ENCODE results near the gene CNTN1.
A peak's percentile ranks its signal among the peaks of the same experiment; 100 is the strongest.

The CNTN1 gene

DNA sequence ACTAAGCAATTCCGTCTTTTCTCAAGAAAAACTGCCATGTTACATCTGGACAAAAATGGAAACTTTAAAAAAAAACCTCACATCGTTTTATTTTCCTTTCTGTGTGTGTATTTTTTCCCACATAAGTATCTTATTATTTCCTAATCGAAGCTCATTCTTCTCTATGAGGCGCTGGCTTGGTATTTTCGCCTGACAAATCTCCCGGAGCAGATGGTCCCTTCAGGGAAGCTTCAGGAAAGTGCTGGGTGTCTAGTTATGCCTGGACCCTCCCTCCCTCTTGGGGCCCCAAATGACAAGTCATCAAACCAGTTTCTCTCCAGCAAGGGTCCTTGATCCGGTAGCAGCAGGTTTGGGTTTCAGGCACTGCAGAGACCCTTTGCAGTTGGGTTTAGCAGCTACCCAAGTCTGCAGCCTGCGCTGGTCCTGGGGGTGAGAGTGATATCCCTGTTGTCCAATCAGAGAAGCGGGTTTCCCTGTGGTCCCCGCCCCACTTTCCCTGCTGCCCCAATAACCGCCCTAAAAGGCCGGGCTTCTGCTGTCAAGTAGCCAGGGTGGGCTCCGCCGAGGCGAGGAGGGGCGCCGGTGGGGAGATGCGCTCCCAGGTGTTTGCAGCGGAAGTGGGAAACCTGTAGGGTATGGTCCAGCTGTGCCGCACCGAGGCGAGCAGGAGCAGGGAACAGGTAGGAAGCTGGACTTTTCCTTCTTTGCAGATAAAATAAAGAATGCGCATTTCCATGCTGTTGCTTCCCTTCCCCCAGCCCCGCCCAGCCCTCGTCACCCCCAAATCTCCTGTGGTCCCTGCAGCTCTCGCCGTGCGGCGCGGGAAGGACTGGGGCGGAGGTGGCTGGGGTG is at the start of gene CNTN1:
Gene CNTN1, plus strand, starts transcription at position 527 of the 852 bp plus-strand sequence.
- DNase-seq, result peak; percentile 95

DNA sequence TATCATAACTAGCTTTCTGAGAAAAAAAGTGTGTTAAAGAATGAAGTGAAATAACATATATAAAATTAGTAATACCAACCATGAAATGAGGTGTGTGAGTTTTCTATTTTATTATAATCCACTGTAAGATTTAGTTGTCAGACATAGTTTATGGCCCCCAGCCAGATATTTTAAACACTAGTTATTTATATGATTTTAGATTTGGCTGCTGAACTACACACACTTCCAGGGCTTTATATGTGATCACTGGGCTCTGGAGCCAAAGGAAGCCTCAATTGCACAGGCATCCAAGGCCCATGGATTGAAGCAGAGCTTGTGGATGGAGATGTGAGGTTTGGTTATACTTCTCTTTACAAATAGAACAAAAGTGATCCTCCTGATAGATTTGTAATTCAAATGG is 48.7 kb upstream of the CNTN1 start:
- DNase-seq, result no peak

DNA sequence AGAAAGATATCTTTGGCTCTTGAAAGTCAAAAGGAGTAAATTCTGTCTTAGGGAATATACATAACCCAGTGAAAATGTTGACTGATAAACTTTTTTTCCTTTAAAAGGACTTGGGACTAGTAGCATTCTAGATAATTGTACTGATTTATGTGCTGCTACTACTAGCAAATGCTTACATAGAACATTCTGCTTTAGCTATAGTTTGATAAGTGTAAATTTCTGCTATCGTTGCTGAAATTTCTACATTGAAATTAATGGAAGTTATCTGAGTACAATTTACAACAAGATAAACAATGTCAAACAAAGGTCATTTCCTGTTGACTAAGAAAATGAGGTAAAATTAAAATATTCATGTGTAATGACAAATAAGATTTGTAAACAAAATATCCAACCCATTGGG is 48.3 kb upstream of the CNTN1 start:
- DNase-seq, result no peak

DNA sequence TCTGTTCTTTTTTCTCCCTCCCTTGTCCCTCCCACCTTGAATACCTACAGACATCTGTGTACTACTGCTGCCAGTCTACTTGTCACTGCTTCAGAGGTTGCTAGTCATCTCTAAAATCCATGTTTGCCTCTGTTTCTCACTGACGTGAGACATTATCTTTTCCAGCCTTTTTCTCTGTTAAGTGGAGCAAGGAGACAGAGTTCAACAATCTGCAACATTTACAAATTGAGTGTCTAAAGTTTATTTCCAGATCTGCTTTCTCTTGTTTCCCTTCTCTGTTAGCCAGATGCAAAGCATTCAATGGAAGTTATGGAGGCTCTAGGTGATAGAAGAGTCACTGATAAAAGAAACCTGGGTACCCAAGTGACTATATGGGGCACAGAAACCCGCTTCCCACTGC is 47.5 kb upstream of the CNTN1 start:
- DNase-seq, result no peak

DNA sequence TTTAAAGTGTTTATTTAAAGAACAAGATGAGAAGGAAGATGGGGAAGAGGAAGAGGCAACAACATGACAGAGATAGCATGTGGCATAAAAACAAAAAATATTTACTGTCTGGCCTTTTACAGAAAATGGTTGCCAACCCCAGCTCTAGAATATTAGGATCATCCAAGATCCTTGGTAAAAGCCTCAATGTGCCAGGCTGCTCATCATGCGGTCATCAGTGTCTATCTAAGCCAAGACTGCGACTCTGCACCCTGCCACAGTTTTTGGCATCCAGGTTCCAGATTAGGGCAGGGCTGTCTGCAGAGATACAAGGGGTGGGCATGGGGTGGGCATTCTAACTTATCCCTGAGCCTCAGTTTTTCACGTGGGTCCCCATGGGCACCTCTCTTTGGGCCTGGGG is 46.9 kb upstream of the CNTN1 start:
- DNase-seq, result no peak

DNA sequence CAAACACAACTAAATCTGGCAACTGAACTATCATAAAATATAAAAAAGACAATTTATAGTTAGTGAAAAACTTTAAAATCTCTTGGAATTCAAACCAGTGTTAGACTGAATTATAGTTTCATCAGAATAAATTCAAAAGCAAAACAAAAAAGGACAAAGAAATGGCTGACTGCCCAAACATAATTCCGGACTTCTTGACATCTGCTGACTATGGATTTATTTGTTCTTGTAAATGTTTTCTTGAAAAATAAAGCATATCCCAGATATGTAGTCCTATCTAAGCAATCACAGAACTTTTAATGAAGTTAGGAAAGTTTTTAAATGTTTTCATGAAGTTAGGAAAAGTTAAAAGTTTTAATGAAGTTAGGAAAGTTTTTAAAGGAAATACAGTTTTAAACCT is 45.8 kb upstream of the CNTN1 start:
- DNase-seq, result no peak

DNA sequence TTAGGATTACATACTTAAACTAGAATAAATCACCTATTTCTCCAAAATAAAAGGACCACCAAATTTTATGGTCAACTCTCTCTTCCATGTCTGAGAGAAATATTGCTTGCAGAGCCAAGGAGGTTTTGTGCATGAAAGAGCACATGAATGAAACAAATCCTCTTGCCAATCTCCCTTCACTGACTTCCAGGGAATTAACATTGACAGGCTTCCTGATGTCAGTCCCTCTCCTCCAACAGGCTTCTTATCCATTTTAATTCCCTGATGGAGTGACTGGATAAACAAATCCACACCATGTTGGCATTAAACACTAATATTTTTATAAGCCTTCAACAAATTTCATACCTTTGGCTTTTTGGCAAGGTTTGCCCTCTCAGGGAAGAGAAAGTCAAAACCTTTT is 45.3 kb upstream of the CNTN1 start:
- no peak for DNase-seq

DNA sequence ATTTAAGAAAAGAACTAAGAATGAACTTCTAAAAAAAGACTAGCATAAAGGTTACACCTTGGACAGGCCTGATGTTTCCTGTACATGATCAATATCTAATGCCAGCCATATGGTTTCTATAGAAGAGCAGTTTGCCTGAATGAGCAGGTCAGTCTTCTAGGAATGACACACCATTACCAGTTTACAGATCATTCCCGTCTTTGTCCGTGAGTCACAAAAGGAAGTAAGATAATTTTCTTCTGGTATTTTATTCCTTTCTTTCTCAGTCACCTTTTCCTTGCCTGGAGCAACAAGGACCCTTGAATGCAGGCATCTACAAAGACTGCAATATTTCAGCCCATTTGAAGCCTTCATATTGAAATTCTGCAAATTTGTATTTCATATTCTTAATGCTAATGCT is 44.6 kb upstream of the CNTN1 start:
- DNase-seq, result no peak

DNA sequence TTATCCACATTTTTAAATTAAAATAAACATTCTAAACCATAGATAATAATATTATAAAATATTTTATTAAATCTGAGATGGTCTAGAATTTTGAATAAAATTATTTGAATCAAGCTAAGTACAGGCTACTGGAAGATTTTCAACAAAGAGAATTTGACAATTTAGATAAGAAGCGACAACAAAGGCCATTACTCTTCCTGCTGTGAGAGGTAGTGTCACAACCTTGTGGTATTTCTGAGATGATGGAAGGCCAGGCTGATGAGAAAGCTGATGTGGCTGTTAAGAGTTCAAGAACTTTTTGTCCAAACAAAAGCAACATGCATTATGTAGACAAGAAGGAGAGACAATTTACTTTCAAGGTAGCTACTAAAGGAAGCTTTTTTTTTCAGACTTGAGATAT is 43.7 kb upstream of the CNTN1 start:
- DNase-seq, result no peak

DNA sequence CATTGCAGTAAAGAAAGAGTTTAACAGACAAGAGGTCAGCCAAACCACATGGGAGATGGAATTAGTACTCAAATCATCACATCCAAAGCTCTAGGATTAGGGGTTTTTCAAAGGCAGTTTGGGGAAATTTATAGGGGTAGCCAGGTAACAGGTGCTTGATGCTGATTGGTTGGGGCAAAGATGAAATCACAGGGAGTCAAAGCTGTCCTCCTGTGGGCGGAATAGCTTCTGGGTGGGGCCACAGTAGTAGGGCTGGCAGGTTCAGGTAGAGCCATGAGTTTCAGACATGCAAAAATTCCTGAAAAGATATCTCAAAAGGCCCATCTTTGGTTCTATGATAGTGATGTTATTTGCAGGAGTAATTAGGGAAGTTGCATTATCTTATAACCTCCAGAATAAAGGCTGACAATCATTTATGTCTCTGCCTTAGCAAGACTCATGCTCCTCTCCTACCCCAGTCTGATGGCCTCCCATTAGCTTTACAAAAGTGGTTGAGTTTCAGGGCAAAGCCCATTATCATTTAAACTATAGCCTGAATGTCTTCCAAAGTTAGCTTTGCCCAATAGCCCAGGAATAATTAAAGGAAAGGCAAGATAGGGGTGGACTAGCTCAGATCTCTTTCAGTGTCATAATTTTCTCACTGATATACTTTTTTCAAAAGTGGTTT is 42.1 kb upstream of the CNTN1 start:
- no peak for DNase-seq

DNA sequence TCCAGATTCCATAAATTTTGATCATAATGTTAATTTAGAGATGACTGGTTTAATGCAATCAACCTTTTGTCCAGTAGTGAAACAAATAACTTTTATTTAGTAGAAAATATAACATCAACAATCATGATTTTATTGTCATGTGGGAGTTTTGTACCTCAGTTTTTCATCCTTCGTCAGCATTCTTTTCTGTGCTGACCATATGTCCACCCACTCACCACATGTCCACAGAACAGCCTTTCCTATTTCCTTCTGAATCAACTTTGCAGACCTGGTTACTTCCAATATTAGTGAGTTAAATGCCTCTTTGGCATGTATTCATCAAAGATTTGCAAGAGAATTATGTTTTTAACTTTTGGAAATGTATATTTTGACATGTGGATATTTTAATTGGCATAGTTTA is 36.8 kb upstream of the CNTN1 start:
- no peak for DNase-seq

DNA sequence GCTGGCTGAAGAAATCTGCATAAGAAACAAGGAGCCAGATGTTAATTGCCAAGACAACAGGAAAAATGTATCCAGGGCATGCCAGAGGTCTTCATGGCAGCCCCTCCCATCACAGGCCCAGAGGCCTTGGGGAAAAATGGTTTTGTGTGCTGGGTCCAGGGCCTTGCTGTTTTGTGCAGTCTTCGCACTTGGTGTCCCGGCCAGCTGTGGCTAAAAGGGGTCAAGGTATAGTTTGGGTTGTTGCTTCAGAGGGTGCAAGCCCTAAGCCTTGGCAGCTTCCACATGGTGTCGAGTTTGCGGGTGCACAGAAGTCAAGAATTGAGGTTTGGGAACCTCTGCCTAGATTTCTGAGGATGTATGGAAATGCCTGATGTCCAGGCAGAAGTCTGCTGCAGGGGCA is 29.9 kb upstream of the CNTN1 start:
- DNase-seq, result no peak

DNA sequence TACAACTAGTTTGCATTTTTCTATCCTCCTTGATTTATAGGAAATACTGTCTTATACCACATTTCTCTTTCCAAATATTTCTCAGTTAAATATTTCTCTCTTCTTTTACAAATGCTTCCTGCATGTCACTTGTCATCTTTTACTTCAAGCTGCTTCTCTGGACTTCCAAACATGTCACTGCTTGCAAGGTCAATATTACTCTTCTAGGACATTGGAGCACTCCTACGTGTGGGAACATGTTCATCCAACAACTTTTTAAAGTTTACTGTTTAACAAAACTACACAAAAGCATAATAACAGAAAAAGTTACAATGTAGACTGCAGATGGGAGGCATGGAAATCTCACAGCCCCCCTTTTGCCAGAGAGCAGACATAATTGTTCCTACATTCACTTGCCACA is 28.5 kb upstream of the CNTN1 start:
- no peak for DNase-seq

DNA sequence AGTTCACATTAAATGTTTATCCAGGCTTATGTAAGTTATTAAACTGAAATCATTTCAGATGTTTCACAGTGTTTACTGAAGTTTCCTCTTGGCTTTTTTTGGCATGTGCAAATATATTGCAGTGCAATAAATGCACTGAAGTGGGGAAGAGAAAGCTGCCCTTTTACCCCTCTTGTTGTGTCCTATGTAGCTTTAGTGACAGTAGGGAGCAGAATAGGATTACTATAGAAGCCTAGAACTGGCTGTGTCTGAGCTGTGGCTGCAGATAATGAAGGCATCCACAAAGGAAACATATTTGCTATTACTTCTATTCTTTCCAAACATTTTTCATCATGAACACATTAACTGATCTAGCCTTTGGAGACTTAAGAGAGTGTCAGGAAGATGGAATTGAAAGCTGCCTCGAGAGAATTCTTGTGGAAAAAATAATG is 24.1 kb upstream of the CNTN1 start:
- DNase-seq, result peak; percentile 28

DNA sequence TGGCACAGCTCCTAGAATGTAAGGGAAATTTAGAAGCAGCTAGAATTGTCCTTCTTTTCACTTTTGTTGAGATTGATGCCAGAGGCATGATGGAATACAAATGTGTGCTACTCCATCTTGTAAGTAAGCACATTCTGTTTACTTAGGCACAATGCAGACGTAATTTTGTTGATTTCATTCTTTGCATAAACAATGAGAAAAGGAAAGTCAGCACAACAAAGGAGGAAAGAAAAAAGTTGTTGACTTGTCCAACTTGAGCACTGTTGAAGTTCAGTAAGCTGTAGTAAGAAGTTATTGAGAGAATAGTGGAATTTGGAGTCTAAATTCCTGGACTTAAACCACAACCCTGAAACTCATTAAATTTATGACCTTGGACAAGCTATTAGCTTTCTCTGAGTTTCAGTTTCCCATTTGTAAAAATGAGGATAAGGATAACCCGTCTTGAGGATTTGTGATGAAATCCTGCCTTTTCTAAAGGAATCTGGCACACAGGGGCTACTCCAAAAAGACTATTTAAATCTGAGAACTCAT is 19.4 kb upstream of the CNTN1 start:
- DNase-seq, result no peak

DNA sequence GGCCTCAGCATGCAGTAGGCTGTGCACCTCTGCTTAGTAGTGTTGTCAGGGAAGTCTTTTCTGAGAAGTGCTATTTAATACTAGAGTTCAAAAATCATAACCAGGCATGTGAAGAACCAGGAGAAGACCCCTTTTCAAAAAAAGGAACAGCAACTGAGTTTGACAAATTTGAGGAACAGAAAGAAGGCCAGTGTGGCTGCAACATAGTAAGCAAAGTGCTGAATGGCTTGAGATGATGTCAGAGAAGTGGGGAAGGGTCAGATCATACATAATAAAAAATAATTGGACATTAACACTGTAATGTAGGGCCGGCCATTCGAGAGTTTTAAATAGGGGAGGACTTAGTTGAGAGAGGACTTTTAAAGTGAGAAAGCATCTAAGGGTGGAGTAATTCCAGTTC is 11.1 kb upstream of the CNTN1 start:
- no peak for DNase-seq

DNA sequence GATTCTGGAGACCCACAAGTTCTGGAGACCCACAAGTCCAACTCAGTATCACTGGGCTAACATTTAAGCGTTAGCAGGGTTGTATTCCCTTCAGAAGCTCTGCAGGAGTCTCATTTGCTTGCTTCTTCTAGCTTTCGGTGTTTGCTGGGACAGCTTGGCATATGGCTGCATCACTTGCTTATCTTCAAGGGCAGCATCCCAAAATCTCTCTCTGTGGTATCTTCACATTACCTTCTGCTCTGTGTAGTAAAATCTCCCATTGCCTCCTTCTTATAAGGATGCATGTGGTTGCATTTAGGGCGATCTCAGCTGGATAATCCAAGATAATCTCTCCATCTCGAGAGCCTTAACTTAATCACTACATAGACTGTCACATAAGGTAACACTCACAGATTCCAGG is 7.3 kb upstream of the CNTN1 start:
- no peak for DNase-seq

DNA sequence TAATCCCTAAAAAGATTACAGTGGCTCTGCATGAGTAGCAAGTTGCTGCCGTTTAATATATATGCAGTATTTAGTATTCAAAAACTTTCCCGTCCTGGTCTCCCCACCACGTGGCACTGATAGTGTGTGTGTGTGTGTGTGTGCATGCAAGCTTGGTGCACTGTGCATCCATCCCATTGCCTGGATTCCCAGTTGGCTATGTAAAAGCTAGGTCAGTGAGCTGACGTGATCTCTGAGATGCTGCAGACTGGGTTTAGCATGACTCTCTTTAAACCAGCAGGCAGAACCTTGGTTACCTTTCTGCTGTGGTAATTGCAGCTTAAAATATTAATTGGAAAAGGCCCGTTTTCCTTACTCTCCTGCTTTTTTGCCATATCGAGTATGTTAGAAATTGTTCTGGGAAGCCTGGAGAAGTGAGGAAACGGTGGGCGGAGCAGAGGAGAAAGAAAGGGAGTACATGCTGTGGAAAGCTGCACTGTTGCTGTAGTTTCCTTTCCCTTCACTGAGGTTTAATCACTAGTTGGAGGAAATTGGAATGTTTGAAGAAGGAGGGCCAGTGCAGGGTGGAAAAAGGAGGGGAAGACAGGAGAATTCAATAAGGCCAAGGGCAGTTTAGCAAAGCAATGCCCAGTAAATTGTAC is 4.0 kb upstream of the CNTN1 start:
- DNase-seq, result no peak

DNA sequence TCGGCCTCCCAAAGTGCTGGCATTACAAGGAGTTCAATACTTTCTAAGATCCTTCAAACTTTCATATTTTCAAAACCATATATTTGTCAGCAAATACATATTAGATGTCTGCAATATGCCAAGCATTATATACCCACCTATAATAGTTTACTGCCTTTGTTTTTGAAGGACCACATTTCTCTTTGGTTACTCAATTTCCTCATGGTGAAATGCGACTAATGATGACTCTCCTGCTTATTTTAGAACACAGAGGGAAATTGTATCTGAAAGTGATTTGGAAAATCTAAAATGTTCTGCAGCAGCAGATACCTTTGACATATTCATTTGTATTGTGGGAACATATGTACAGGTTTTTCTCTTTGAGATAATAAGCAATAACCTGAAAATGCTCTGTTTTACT is 2.7 kb upstream of the CNTN1 start:
- no peak for DNase-seq

DNA sequence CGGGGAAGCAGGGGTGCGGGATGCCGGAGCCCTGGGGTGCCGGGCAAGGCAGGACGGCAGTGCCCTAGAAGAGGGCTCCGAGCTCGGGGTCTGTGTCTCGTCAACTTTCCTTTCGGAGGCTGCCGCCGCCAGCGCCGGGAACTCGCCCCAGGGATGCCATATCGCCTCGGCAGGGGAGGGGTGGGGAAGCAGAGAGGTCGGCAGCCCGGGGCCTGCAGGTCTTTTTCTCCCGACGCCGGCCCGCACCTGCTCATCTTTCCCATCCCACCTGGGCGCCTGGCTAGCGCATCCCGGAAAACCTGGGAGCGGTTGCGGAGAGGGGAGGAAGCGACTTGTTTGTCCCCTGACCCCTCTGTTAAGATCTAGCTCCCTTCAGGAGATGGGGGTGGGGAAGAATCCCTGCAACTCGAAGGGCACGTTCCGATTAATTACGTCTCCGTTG is 547 bp downstream of the CNTN1 start:
- peak; percentile 80 for DNase-seq

DNA sequence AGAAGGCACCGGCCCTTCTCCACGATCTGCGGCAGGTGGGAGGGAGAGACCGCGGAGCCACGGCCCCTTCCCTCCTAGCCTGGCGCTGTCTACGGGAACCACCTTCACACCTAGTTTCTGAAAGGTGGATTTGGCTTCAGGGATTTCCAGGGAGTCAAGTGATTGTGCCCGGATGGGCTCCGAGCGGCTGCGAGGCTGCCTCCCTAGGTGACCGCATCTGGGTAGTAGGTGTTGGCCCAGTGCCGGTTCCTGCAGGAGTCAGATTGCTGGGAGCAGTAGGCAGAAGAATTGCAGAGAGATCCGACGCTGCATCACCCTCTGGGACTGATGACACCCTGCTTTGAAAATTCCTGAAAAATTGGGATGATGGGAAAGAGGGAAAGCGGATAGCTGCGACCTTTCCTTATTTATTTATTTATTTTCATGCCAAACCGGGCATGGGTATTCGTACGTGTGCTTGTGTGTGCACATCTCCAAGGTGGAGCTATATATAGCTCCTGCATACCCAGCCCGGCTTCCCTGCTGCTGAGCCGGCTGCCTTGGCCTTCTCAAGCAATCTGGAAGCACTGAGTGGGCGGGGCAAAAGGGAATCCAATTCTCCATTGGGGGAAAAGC is 1.1 kb downstream of the CNTN1 start:
- peak; percentile 89 for DNase-seq

DNA sequence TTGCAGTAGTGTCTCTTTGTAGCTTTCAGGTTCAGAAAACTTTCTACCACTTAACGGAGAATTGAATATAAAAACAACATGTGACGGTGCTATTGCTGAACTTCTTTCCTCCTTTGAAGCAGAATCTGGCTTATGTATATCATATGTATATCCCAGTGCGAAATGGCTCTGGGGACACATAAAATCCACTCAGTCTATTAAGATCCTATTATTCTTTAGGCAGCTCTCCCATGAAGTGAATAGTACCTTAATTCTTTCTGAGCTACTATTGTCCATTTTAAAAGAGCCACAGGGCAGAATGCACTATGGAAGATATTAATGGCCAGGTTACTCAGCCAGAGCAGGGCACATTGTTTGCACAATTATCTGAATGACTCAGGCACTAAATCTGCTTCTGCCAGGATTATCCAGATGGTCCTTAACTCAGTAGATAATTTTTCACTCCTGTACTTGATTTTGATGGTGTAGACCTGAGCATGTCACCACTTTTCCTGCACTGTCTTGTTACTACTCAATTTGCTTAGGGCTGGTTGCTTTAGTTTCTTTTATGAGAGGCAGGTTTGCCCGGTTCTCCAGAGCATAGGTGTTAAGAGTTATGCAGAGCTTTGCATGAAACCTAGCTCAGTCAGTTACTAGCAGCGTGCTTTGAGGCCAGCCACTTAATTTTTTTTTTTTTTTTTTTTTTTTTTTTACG is 5.5 kb downstream of the CNTN1 start:
- peak; percentile 96 for DNase-seq

DNA sequence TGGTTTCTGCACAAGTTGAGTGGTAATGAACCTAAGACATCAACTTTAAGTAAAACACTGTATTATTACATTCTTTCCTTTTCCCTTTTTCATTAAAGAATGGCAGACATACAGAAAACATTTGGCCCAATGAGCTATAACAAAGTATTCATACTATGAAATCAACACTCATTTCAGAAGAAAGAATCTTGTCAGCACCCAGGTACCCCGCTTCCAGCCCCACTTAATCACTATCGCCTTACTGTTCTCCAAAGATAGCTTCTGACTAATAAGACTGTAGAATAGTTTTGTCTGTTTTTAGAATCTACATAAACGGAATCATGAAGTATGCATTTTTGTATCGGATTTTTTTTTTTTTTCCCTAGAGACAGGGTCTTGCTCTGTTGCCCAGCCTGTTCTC is 9.5 kb downstream of the CNTN1 start:
- DNase-seq, result no peak
